HUES64 (cell line): ENCODE measurements around the gene THRB.

Source experiments
- H3K27ac ChIP-seq: 2 replicates; pipeline ENCODE4 v1.7.0; 2013; ENCODE audit warnings: low read depth, low read length, inconsistent platforms
- H3K27me3 ChIP-seq: 2 replicates; pipeline ENCODE4 v1.6.1; 2013; ENCODE audit warnings: mild to moderate bottlenecking, low read length; ENCODE audit not compliant: insufficient read depth
- H3K36me3 ChIP-seq: 2 replicates; pipeline ENCODE4 v1.6.1; 2013; ENCODE audit warnings: mild to moderate bottlenecking, low read length; ENCODE audit not compliant: insufficient read depth
- H3K4me1 ChIP-seq: 2 replicates; pipeline ENCODE4 v1.6.1; 2013; ENCODE audit warnings: mild to moderate bottlenecking, low read length, moderate library complexity; ENCODE audit not compliant: insufficient read depth
- H3K4me3 ChIP-seq: 2 replicates; pipeline ENCODE4 v1.5.1; 2013; ENCODE audit warnings: mild to moderate bottlenecking, low read length, moderate library complexity
- H3K9ac ChIP-seq: 2 replicates; pipeline ENCODE4 v1.6.1; 2013; ENCODE audit warnings: mild to moderate bottlenecking, low read depth, low read length
- H3K9me3 ChIP-seq: 2 replicates; pipeline ENCODE4 v1.6.1; 2013; ENCODE audit warnings: low read depth, low read length; ENCODE audit not compliant: insufficient read depth
- WGBS: fragments of 150-250, 120-280 bp; methylation state at CpG from one replicate; pipeline ENCODE4 v1.1.7; 2013; ENCODE audit warnings: missing lambda C conversion rate; 5-methylcytosine and 5-hydroxymethylcytosine counted together

The THRB gene

GRCh38 chr3:24149032-24149431 is 345.6 kb downstream of the THRB start:
- no peak overlapping the region for H3K27ac ChIP-seq
- H3K4me3 ChIP-seq: no peak overlapping the region
- WGBS: 66% methylated on average over 2 of the region's 2 CpGs

GRCh38 chr3:24145981-24146822 is 348.4 kb downstream of the THRB start:
- Histone ChIP-seq H3K36me3 (no peaks in the 10 kb centered on the region), H3K4me3 (no peak overlapping the region), H3K27ac (no peak overlapping the region), H3K9ac (no peak overlapping the region), H3K9me3 (no peaks in the 10 kb centered on the region), H3K27me3 (no peaks in the 10 kb centered on the region), H3K4me1 (peaks cover 14% of the 10 kb centered on the region)
- 90% methylated on average over 10 of the region's 11 CpGs for WGBS

More at GRCh38 chr3:24149032-24149431, 345.6 kb downstream of the THRB start:
- no peaks in the 10 kb centered on the region for H3K36me3 ChIP-seq
- peaks cover 16% of the 10 kb centered on the region for H3K4me1 ChIP-seq
- no peaks in the 10 kb centered on the region for H3K9me3 ChIP-seq
- H3K27me3 ChIP-seq: no peaks in the 10 kb centered on the region
- H3K9ac ChIP-seq: no peak overlapping the region

GRCh38 chr3:24145481-24145880 is 349.2 kb downstream of the THRB start:
- H3K4me1 ChIP-seq: peaks cover 8% of the 10 kb centered on the region; the same call in 1 of the 2 replicates
- H3K9ac ChIP-seq: no peak overlapping the region
- H3K27me3 ChIP-seq: no peaks in the 10 kb centered on the region
- no peaks in the 10 kb centered on the region for H3K36me3 ChIP-seq
- no peak overlapping the region for H3K27ac ChIP-seq
- no peak overlapping the region for H3K4me3 ChIP-seq
- no peaks in the 10 kb centered on the region for H3K9me3 ChIP-seq

GRCh38 chr3:24142127-24142526 is 352.5 kb downstream of the THRB start:
- Histone ChIP-seq H3K9me3 (no peaks in the 10 kb centered on the region), H3K9ac (no peak overlapping the region), H3K36me3 (no peaks in the 10 kb centered on the region), H3K27ac (no peak overlapping the region), H3K4me3 (no peak overlapping the region), H3K27me3 (no peaks in the 10 kb centered on the region), H3K4me1 (no peaks in the 10 kb centered on the region)
- WGBS: 89% methylated on average over 1 of the region's 1 CpG

GRCh38 chr3:24141548-24141947 is 353.1 kb downstream of the THRB start:
- no peaks in the 10 kb centered on the region for H3K9me3 ChIP-seq
- no peak overlapping the region for H3K4me3 ChIP-seq
- WGBS: 95% methylated on average over 2 of the region's 2 CpGs
- H3K9ac ChIP-seq: no peak overlapping the region
- no peaks in the 10 kb centered on the region for H3K36me3 ChIP-seq
- H3K4me1 ChIP-seq: no peaks in the 10 kb centered on the region
- no peaks in the 10 kb centered on the region for H3K27me3 ChIP-seq
- no peak overlapping the region for H3K27ac ChIP-seq

- H3K36me3 ChIP-seq: no peaks in the 10 kb centered on the region
- no peaks in the 10 kb centered on the region for H3K9me3 ChIP-seq
- H3K9ac ChIP-seq: no peak overlapping the region
- H3K4me1 ChIP-seq: no peaks in the 10 kb centered on the region
- H3K27ac ChIP-seq: no peak overlapping the region
- no peaks in the 10 kb centered on the region for H3K27me3 ChIP-seq
- no peak overlapping the region for H3K4me3 ChIP-seq
- WGBS: 84% methylated on average over 3 of the region's 4 CpGs
Measured at GRCh38 chr3:24139463-24140412, 354.9 kb downstream of the THRB start.

- Histone ChIP-seq H3K27me3 (no peaks in the 10 kb centered on the region), H3K9ac (no peak overlapping the region), H3K36me3 (no peaks in the 10 kb centered on the region), H3K4me1 (no peaks in the 10 kb centered on the region), H3K4me3 (no peak overlapping the region), H3K27ac (no peak overlapping the region), H3K9me3 (no peaks in the 10 kb centered on the region)
- WGBS: 89% methylated on average over 1 of the region's 1 CpG
Measured at GRCh38 chr3:24138876-24139256, 355.8 kb downstream of the THRB start.

- no peaks in the 10 kb centered on the region for H3K4me1 ChIP-seq
- H3K27ac ChIP-seq: no peak overlapping the region
- H3K4me3 ChIP-seq: no peak overlapping the region
- H3K36me3 ChIP-seq: no peaks in the 10 kb centered on the region
- no peaks in the 10 kb centered on the region for H3K9me3 ChIP-seq
- 87% methylated on average over 6 of the region's 6 CpGs for WGBS
- no peaks in the 10 kb centered on the region for H3K27me3 ChIP-seq
- no peak overlapping the region for H3K9ac ChIP-seq
Measured at GRCh38 chr3:24137958-24138875, 356.4 kb downstream of the THRB start.

- Histone ChIP-seq H3K4me3 (no peak overlapping the region), H3K36me3 (no peaks in the 10 kb centered on the region), H3K9ac (no peak overlapping the region), H3K27me3 (no peaks in the 10 kb centered on the region), H3K27ac (no peak overlapping the region), H3K9me3 (no peaks in the 10 kb centered on the region), H3K4me1 (no peaks in the 10 kb centered on the region)
- WGBS: 90% methylated on average over 3 of the region's 3 CpGs
Measured at GRCh38 chr3:24137334-24137733, 357.3 kb downstream of the THRB start.

- Histone ChIP-seq H3K36me3 (no peaks in the 10 kb centered on the region), H3K27me3 (no peaks in the 10 kb centered on the region), H3K4me1 (no peaks in the 10 kb centered on the region), H3K9me3 (no peaks in the 10 kb centered on the region), H3K4me3 (no peak overlapping the region), H3K27ac (no peak overlapping the region), H3K9ac (no peak overlapping the region)
Measured at GRCh38 chr3:24136624-24137310, 357.9 kb downstream of the THRB start.
